Epithelial cell of alveolus of lung (primary cell): ENCODE measurements around the gene CYP4A22. TPM values are rescaled to one million over a fixed set of nuclear protein-coding genes. Genes with fewer than 3 reads are reported as not detected.

Source experiments
- total RNA-seq: library from RNA; depleted of rRNA; stranded (reverse); fragments of >200 nt; gene quantifications from 2 replicates; pipeline ENCODE4 v1.2.1, GENCODE V29; 2015

Gene CYP4A22
- not detected in 2 replicates for total RNA-seq

DNA sequence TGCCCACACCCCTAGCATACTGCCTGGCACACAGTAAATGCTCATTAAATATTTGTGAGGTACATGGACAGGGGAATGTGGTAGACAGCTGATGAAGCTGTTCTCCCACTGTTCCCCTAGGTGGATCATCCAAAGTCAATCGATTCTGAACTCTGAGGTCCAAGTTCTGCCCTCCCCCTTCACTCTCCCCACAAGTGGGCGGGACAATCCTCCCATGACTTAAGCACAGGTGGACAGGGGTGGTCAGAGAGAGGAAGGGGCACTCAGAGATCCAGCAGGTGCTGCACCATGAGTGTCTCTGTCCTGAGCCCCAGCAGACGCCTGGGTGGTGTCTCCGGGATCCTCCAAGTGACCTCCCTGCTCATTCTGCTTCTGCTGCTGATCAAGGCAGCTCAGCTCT is at the start of gene CYP4A22:
TSS of gene CYP4A22 (plus strand) at position 244 of the 400 bp plus-strand sequence. CDS start at position 289, 45 bp downstream.

DNA sequence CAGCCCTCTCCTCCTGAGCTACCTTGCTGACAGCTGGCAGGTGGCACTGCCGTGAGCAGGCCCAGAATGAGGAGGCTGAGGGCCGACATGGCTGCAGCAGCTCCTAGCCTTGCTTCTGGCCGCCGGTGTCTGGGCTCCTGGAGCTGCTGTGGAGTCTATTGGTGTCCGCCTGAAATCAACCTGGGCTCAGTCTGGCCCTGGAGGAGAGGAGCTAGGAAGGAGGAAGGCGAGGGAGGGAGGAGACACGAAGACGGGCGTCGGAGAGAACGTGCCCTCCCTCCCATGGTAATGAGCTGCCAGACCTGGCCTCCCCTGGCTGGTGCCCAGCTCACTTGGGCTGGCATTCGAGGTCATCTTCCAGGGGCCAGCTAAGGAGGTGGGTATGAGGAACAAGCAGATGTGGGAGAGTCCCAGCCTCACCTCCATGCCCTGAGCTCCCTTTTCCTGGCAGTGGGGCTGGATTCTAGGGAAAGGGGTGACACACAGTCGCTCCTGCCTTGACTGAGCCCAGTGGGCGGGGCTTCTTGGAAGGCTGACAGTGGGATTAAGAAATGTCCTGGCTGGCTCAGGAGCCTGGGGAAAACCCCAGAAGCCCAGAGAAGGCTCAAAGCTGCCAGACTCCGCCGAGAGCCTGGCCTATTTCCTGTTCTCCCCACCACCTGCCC is 52.7 kb downstream of the CYP4A22 start, which contains the start of gene PDZK1IP1:
TSS of gene PDZK1IP1 (minus strand) at position 193 of the 665 bp plus-strand sequence. CDS start at position 89, 104 bp downstream.

Other genes starting within 250 kb of the CYP4A22 start
- gene CYP4A11, start 196.0 kb upstream of the CYP4A22 start, total RNA-seq, result not detected in 2 replicates
- gene CYP4X1, start 113.8 kb upstream of the CYP4A22 start, total RNA-seq, result under 0.01 and 0.32 TPM in 2 replicates
- not detected in 2 replicates for gene CYP4Z1, start 70.2 kb upstream of the CYP4A22 start, total RNA-seq
- not detected in 2 replicates for gene PDZK1IP1, start 52.6 kb downstream of the CYP4A22 start, total RNA-seq
- under 0.01 TPM in 1 of 2 replicates, not detected in the other for gene TAL1, start 94.8 kb downstream of the CYP4A22 start, total RNA-seq
- 5.7 and 15.1 TPM in 2 replicates for gene STIL, start 176.7 kb downstream of the CYP4A22 start, total RNA-seq
- gene CMPK1, start 196.3 kb downstream of the CYP4A22 start, total RNA-seq, result 61.9 and 64.4 TPM in 2 replicates